HepG2 (cell line): ENCODE results near the gene SLC34A3. TPM values are rescaled to one million over a fixed set of nuclear protein-coding genes. Genes with fewer than 3 reads are reported as not detected.

Experiments
- ARNT2 ChIP-seq: sonication (generic); formaldehyde crosslinking; IDR thresholded peaks from 2 replicates; pipeline ENCODE4 v1.8.0; 2022; ENCODE audit warnings: mild to moderate bottlenecking, low read depth, missing genetic modification reagents, moderate library complexity
- ATF7 ChIP-seq, 2 experiments: fragments of 450-650 bp in 1 of 2; sonication (generic) in 1 of 2; formaldehyde crosslinking in 1 of 2; IDR thresholded peaks; 2 replicates each; pipeline versions ENCODE4 v1.4.0 to v1.6.1; 2016 to 2020; ENCODE audit warnings: antibody characterized with exemption in 1 of 2, mild to moderate bottlenecking in 1 of 2, missing genetic modification reagents in 1 of 2
- ATM ChIP-seq: fragments of 450-650 bp; IDR thresholded peaks from 2 replicates; pipeline ENCODE4 v1.7.1; 2017; ENCODE audit warnings: mild to moderate bottlenecking, borderline replicate concordance
- DBP ChIP-seq: sonication (generic); formaldehyde crosslinking; IDR thresholded peaks from 2 replicates; pipeline ENCODE4 v1.4.0; 2020; ENCODE audit warnings: missing genetic modification reagents; ENCODE audit errors: not compliant biosample characterization
- ELF1 ChIP-seq: sonication (generic); formaldehyde crosslinking; IDR thresholded peaks from 2 replicates; pipeline ENCODE4 v1.4.0; 2020; ENCODE audit warnings: missing genetic modification reagents
- HMGXB4 ChIP-seq, 2 experiments: sonication (generic) in 1 of 2; formaldehyde crosslinking in 1 of 2; IDR thresholded peaks; 2 replicates each; pipeline versions ENCODE4 v1.4.0 to v1.6.1; 2018 to 2020; ENCODE audit warnings: missing genetic modification reagents in 2 of 2, borderline replicate concordance in 1 of 2, low read depth in 1 of 2, mild to moderate bottlenecking in 1 of 2, missing biosample characterization in 1 of 2
- HOXA3 ChIP-seq: sonication (generic); formaldehyde crosslinking; IDR thresholded peaks from 2 replicates; pipeline ENCODE4 v1.5.0; 2020; ENCODE audit warnings: missing genetic modification reagents
- JUN ChIP-seq: sonication (generic); formaldehyde crosslinking; IDR thresholded peaks from 2 replicates; pipeline ENCODE4 v1.4.0; 2020; ENCODE audit warnings: mild to moderate bottlenecking, missing genetic modification reagents
- MYNN ChIP-seq: sonication (generic); formaldehyde crosslinking; IDR thresholded peaks from 2 replicates; pipeline ENCODE4 v1.4.0; 2020; ENCODE audit warnings: mild to moderate bottlenecking, low read depth, missing genetic modification reagents
- PRMT3 ChIP-seq: sonication (generic); formaldehyde crosslinking; IDR thresholded peaks from 2 replicates; pipeline ENCODE4 v1.8.1; 2022; ENCODE audit warnings: low read depth, mild to moderate bottlenecking, moderate library complexity, missing genetic modification reagents, borderline replicate concordance
- RXRB ChIP-seq: IDR thresholded peaks from 2 replicates; pipeline ENCODE4 v1.6.1; 2016; ENCODE audit warnings: borderline replicate concordance, missing genetic modification reagents, missing compliant biosample characterization
- SKIL ChIP-seq: sonication (generic); formaldehyde crosslinking; IDR thresholded peaks from 2 replicates; pipeline ENCODE4 v1.8.0; 2022; ENCODE audit warnings: missing genetic modification reagents, mild to moderate bottlenecking, moderate library complexity, borderline replicate concordance
- SNAI1 ChIP-seq: sonication (generic); formaldehyde crosslinking; IDR thresholded peaks from 2 replicates; pipeline ENCODE4 v1.5.0; 2020; ENCODE audit warnings: mild to moderate bottlenecking, missing genetic modification reagents, borderline replicate concordance
- TBX3 ChIP-seq: fragments of 450-650 bp; IDR thresholded peaks from 2 replicates; pipeline ENCODE4 v1.6.1; 2017; ENCODE audit warnings: antibody characterized with exemption, mild to moderate bottlenecking, inconsistent platforms, borderline replicate concordance
- TEAD3 ChIP-seq: optimal IDR thresholded peaks from 2 replicates; pipeline ENCODE3; 2016; ENCODE audit warnings: borderline replicate concordance
- ZHX1 ChIP-seq: sonication (generic); formaldehyde crosslinking; IDR thresholded peaks from 2 replicates; pipeline ENCODE4 v1.8.1; 2022; ENCODE audit warnings: low read depth, mild to moderate bottlenecking, missing genetic modification reagents
- ZNF180 ChIP-seq: sonication (generic); formaldehyde crosslinking; IDR thresholded peaks from 2 replicates; pipeline ENCODE4 v1.4.0; 2020; ENCODE audit warnings: low read depth, missing genetic modification reagents, borderline replicate concordance
- ZNF326 ChIP-seq: sonication (generic); formaldehyde crosslinking; IDR thresholded peaks from 2 replicates; pipeline ENCODE4 v1.4.0; 2020; ENCODE audit warnings: missing genetic modification reagents, borderline replicate concordance
- ZNF333 ChIP-seq: sonication (generic); formaldehyde crosslinking; IDR thresholded peaks from 2 replicates; pipeline ENCODE4 v1.4.0; 2020; ENCODE audit warnings: mild to moderate bottlenecking, missing genetic modification reagents, borderline replicate concordance
- ZNF543 ChIP-seq: sonication (generic); formaldehyde crosslinking; IDR thresholded peaks from 2 replicates; pipeline ENCODE4 v1.4.0; 2020; ENCODE audit warnings: mild to moderate bottlenecking, missing genetic modification reagents
- polyA plus RNA-seq, 8 experiments: library from polyadenylated mRNA; depleted of rRNA in 3 of 8; stranded (reverse) in 7 of 8; unstranded in 1 of 8; fragments of >200 nt; fragmentation: Illumina TruSeq in 4 of 8; extraction: Trizol in 4 of 8; gene quantifications; 2 replicates each; pipeline versions ENCODE4 v1.2.1 to v1.2.3, GENCODE V29; 2011 to 2016; ENCODE audit warnings: low read depth in 4 of 8, missing spikeins in 1 of 8, mixed read lengths in 1 of 8; ENCODE audit not compliant: insufficient read depth in 1 of 8
- total RNA-seq, 5 experiments: library from RNA; depleted of rRNA; stranded (reverse); fragments of >200 nt; fragmentation: Illumina TruSeq; extraction: Trizol; gene quantifications; 2 replicates each; pipeline ENCODE4 v1.2.3, GENCODE V29; 2016; ENCODE audit warnings: low read depth in 1 of 5

Gene SLC34A3
- total and polyA plus RNA-seq, 2 of the 13 experiments (the other 11 are each of a cell fraction or from before 2014, with no cell fraction given): 0.07 to 1.0 TPM

GRCh38 chr9:137236238-137236935 lies 5.7 kb downstream of the SLC34A3 start (continued):
- TF ChIP-seq JUN (CRISPR knock-in tag) (no peak), TBX3 (no peak), ARNT2 (peak; percentile 48; the same call in 1 of the 2 replicates), DBP (CRISPR knock-in tag) (no peak), RXRB (CRISPR knock-in tag) (peak; percentile 91), MYNN (CRISPR knock-in tag) (no peak), TEAD3 (CRISPR knock-in tag) (no peak), ZNF180 (CRISPR knock-in tag) (no peak), ZNF333 (CRISPR knock-in tag) (no peak), SNAI1 (CRISPR knock-in tag) (peak; percentile 62; the same call in 1 of the 2 replicates), HOXA3 (CRISPR knock-in tag) (peak; percentile 88), SKIL (CRISPR knock-in tag) (peak; percentile 89), ZHX1 (CRISPR knock-in tag) (no peak), HMGXB4 (CRISPR knock-in tag; IDR thresholded peaks at IDR 0.05; ENCODE audit: borderline replicate concordance in 1 of 2, low read depth in 1 of 2) (peak; percentile 97 to 98), ZNF326 (CRISPR knock-in tag) (no peak), ZNF543 (CRISPR knock-in tag) (no peak; the same call in 1 of the 2 replicates), ELF1 (CRISPR knock-in tag) (peak; percentile 49), ATM (no peak), ATF7 (IDR thresholded peaks at IDR 0.05) (no peak), ATF7 (CRISPR knock-in tag; IDR thresholded peaks at IDR 0.05) (no peak; the same call in 1 of the 2 replicates), PRMT3 (CRISPR knock-in tag) (no peak)
